Measurements from ENCODE around the gene ZNF827. TPM values are rescaled to one million over a fixed set of nuclear protein-coding genes. Genes with fewer than 3 reads are reported as not detected.
"Not testable (repeated sequence)": the region's sequence is repeated elsewhere in the genome, so short reads cannot be mapped to it uniquely, and the experiment has no call there.

Gene ZNF827
- total RNA-seq, 2 donors from 2014 or later: 10.3 to 37.1 TPM

- Mint-ChIP-seq H3K27ac (no peak overlapping the region), H3K27me3 (no peaks in the 10 kb centered on the region), H3K36me3 (ENCODE audit: low read depth) (peaks cover 66% of the 10 kb centered on the region), H3K4me3 (no peak overlapping the region), H3K9me3 (no peaks in the 10 kb centered on the region), H3K4me1 (peaks cover 12% of the 10 kb centered on the region)
- no peak for ATAC-seq (replicated peaks)
These were observed 90.9 kb downstream of the ZNF827 start for GRCh38 chr4:145847764-145848163.

GRCh38 chr4:145845118-145845517 is 93.5 kb downstream of the ZNF827 start:
- Mint-ChIP-seq H3K9me3 (no peaks in the 10 kb centered on the region), H3K27me3 (no peaks in the 10 kb centered on the region), H3K36me3 (ENCODE audit: low read depth) (peaks cover 83% of the 10 kb centered on the region), H3K4me1 (peaks cover 12% of the 10 kb centered on the region), H3K4me3 (no peak overlapping the region), H3K27ac (no peak overlapping the region)
- ATAC-seq (replicated peaks): no peak

DNA sequence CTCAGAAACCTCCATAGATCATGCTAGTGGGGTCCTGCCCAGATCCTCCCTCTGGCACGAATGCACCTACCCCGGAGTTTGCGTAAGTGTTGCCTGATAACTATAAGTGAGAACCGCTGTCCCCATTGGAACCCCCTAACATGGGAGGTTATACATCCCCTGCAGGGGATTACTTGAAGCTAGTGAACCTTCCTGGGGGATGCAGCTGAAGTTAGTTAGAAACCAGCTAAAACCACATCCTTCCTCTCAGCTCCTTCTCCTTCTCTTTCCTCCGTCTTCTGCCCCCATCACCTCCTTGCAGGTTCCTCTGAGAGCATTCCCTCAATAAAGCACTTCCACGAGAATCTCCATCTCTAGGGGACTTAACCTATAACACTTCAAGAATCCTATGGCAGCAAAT is 95.0 kb downstream of the ZNF827 start:
- peaks cover 12% of the 10 kb centered on the region for H3K4me1 Mint-ChIP-seq
- no peak for ATAC-seq (replicated peaks)
- no peaks in the 10 kb centered on the region for H3K27me3 Mint-ChIP-seq
- H3K27ac Mint-ChIP-seq: peak overlapping the region; percentile 17
- H3K36me3 Mint-ChIP-seq (ENCODE audit: low read depth): peaks cover 81% of the 10 kb centered on the region
- no peaks in the 10 kb centered on the region for H3K9me3 Mint-ChIP-seq
- H3K4me3 Mint-ChIP-seq: no peak overlapping the region

- peaks cover 76% of the 10 kb centered on the region for H3K36me3 Mint-ChIP-seq (ENCODE audit: low read depth)
- H3K27me3 Mint-ChIP-seq: no peaks in the 10 kb centered on the region
- H3K9me3 Mint-ChIP-seq: no peaks in the 10 kb centered on the region
- peaks cover 12% of the 10 kb centered on the region for H3K4me1 Mint-ChIP-seq
- no peak overlapping the region for H3K4me3 Mint-ChIP-seq
- peak overlapping the region; percentile 17 for H3K27ac Mint-ChIP-seq
- ATAC-seq (replicated peaks): no peak
These were observed 95.5 kb downstream of the ZNF827 start for GRCh38 chr4:145843148-145843547.

DNA sequence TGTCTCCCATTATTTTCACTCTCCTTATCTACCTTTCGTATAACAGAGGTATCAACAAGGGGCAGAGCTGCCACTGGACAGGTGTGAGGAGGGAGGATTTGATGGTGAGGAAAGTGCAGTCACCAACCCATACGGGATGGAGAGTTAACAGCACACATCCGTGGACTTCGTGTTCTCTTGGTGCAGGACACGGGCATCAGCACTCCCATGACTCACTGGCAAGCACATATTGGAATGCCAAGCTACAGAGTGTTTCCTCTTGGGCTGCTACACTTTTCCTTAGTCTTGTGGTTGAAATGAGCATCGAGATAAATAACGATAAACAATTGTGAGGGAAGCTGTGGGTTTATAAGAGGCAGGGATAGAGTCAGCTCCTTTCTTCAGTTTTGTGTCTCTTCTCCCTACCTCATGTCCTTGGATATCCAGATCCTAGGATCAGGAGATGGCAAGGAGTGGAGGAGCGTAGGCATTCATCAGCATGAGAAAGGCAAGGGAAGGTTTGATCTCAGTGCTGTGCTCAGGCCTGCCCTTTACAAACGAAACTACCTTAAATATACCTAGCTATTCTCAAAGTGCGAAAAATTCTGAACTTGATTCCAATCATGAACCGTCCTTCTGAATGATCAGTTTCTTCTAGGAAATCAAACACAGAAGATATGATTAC is 96.3 kb downstream of the ZNF827 start:
- H3K9me3 Mint-ChIP-seq: no peaks in the 10 kb centered on the region
- peaks cover 69% of the 10 kb centered on the region for H3K36me3 Mint-ChIP-seq (ENCODE audit: low read depth)
- no peak overlapping the region for H3K27ac Mint-ChIP-seq
- ATAC-seq (replicated peaks): no peak
- no peak overlapping the region for H3K4me3 Mint-ChIP-seq
- H3K27me3 Mint-ChIP-seq: no peaks in the 10 kb centered on the region
- peaks cover 12% of the 10 kb centered on the region for H3K4me1 Mint-ChIP-seq

DNA sequence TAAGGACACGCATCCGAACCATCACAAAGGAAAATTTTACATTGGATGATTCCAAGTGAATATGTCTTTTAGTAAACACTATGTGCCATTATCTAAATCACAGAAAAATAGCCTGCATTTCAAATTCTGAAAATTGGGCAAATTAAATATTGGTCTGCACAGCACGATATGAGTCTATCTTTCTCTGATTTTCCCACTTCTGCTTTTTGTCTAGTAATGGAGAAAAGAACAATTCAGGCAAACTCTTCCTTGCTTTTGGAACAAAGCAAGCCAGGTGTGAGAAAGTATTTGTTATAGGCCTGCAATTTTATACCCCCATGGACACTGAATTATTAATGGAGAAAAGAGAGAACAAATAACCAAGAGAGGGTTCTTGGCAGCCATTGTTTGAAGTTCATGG is 97.8 kb downstream of the ZNF827 start:
- H3K4me3 Mint-ChIP-seq: no peak overlapping the region
- ATAC-seq (replicated peaks): no peak
- peaks cover 12% of the 10 kb centered on the region for H3K4me1 Mint-ChIP-seq
- no peaks in the 10 kb centered on the region for H3K9me3 Mint-ChIP-seq
- peaks cover 60% of the 10 kb centered on the region for H3K36me3 Mint-ChIP-seq (ENCODE audit: low read depth)
- H3K27ac Mint-ChIP-seq: no peak overlapping the region
- H3K27me3 Mint-ChIP-seq: no peaks in the 10 kb centered on the region

DNA sequence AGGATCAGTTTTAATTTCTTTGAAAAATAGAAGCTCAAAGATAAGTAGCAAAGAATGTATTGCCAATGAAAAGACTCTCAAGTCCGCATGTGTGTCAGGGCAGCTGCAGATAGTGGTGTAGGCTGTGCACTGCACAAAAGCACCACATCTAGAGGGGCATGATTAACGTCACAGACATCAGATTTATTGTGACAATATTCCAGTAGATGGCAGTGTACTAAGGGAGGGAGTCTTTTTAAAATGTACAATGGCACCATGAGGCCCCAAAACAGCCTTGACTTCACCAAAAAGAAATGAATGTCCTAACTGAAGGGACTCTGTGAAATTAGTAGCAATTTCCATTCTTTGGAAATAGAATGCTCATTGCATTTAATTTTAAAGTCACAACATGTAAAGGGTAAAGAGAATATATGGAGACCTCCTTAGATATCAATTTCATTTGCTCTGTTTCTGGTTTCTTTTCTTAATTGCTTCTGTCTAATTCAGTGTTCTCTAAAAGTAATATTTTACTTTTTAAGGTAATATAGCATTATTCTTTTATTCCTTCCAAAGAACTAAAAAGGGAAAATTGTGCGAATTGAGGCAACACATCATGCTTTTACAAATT is 98.4 kb downstream of the ZNF827 start:
- no peak overlapping the region for H3K4me3 Mint-ChIP-seq
- H3K27me3 Mint-ChIP-seq: no peaks in the 10 kb centered on the region
- ATAC-seq (replicated peaks): peak; percentile 76
- H3K27ac Mint-ChIP-seq: no peak overlapping the region
- peaks cover 55% of the 10 kb centered on the region for H3K36me3 Mint-ChIP-seq (ENCODE audit: low read depth)
- no peaks in the 10 kb centered on the region for H3K9me3 Mint-ChIP-seq
- H3K4me1 Mint-ChIP-seq: peaks cover 12% of the 10 kb centered on the region

- Mint-ChIP-seq H3K27me3 (no peaks in the 10 kb centered on the region), H3K9me3 (no peaks in the 10 kb centered on the region), H3K4me3 (no peak overlapping the region), H3K27ac (no peak overlapping the region), H3K36me3 (ENCODE audit: low read depth) (peaks cover 44% of the 10 kb centered on the region), H3K4me1 (peaks cover 7% of the 10 kb centered on the region)
- ATAC-seq (replicated peaks): no peak
These were observed 99.5 kb downstream of the ZNF827 start for GRCh38 chr4:145839151-145839550.

- Mint-ChIP-seq H3K27ac (peak overlapping the region; percentile 80), H3K36me3 (ENCODE audit: low read depth) (peaks cover 43% of the 10 kb centered on the region), H3K4me3 (peak overlapping the region; percentile 52), H3K4me1 (peaks cover 33% of the 10 kb centered on the region)
- ATAC-seq (replicated peaks): peak; percentile 22
- H3K27me3 Mint-ChIP-seq, H3K9me3 Mint-ChIP-seq: not testable (repeated sequence)
These were observed 106.2 kb downstream of the ZNF827 start for GRCh38 chr4:145832384-145832783.

DNA sequence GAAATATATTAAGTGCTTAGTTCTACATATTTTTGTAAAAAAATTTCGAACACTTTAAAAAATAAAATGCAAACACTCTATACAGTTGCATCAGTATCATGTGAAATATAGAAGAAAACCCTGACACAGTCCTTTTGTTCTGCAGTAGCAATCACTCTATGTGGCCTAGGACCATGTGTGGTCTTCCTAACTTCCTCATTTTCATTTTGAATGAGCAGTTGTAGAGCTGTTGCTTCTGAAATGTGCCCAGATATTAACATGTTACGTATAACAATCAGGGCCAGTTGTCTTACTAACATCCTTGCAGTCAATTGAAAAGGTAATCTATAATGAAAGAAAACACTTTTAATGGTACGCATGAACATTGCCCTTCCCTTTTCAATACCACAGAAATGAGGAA is 107.9 kb downstream of the ZNF827 start:
- Mint-ChIP-seq H3K4me3 (peak overlapping the region; percentile 29), H3K27me3 (no peaks in the 10 kb centered on the region), H3K9me3 (no peaks in the 10 kb centered on the region), H3K27ac (peak overlapping the region; percentile 55), H3K36me3 (ENCODE audit: low read depth) (peaks cover 53% of the 10 kb centered on the region), H3K4me1 (peaks cover 33% of the 10 kb centered on the region)
- no peak for ATAC-seq (replicated peaks)

DNA sequence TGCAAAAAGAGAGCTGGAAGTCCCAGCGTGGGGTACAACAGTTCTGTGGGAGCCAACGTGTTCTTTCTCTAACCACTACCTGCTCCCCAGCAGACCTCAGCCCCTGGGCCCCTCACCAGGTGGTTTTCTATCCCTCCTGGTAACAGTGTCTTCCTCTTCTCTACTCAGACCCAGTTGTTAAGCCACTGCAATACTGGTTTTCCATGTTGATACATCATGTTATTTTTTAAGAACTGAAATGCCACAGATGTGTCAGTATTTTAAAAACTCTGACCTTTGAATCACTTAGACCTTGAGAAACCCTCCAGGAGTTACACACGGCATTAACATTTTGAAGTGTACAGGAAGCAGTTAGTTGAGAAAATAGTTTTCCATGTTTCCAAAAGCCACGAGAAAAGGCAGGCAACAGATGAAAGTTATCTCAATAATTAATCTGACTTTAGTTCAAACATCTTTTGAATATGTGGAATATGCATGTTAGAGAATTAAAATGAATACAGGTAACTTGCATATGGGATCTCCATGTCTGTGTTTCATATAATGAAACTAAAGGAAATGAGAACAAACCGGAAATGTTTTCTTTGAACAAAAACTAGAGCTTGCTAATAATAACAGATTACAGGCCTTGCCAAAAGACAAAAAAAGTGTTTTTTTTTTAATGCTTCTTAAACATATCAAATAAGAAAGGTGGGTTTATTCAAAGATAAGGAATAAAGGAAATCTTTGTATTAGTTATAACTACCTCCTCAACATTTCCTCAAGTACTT is 108.8 kb downstream of the ZNF827 start:
- no peaks in the 10 kb centered on the region for H3K9me3 Mint-ChIP-seq
- H3K36me3 Mint-ChIP-seq (ENCODE audit: low read depth): peaks cover 62% of the 10 kb centered on the region
- H3K4me1 Mint-ChIP-seq: peaks cover 33% of the 10 kb centered on the region
- no peaks in the 10 kb centered on the region for H3K27me3 Mint-ChIP-seq
- peak; percentile 84 for ATAC-seq (replicated peaks)
- peak overlapping the region; percentile 80 for H3K27ac Mint-ChIP-seq
- H3K4me3 Mint-ChIP-seq: peak overlapping the region; percentile 69

GRCh38 chr4:145828802-145829485 is 109.7 kb downstream of the ZNF827 start:
- peaks cover 68% of the 10 kb centered on the region for H3K36me3 Mint-ChIP-seq (ENCODE audit: low read depth)
- no peaks in the 10 kb centered on the region for H3K27me3 Mint-ChIP-seq
- peaks cover 33% of the 10 kb centered on the region for H3K4me1 Mint-ChIP-seq
- peak; percentile 75 for ATAC-seq (replicated peaks)
- H3K9me3 Mint-ChIP-seq: no peaks in the 10 kb centered on the region
- peak overlapping the region; percentile 80 for H3K27ac Mint-ChIP-seq
- H3K4me3 Mint-ChIP-seq: peak overlapping the region; percentile 69

DNA sequence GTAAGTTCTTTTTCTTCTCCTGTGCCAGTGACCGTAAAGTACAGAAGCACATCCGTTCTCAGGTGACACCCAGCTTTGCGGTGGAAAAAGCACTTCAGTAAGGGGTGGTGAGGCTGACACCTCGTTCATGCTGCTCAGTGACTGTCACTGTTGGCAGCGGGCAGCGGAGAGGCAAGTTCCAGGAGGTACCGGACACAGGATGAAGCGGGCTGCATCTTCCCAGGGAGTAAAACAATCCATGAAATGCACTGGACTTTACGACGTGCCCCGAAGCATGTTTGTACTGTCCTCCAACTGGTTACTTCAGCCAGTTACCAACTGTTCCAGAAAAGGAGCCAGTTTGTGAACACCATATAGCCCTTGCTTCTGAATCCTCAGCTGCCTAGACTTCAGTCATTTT is 110.7 kb downstream of the ZNF827 start:
- Mint-ChIP-seq H3K36me3 (ENCODE audit: low read depth) (peaks cover 70% of the 10 kb centered on the region), H3K4me1 (peaks cover 33% of the 10 kb centered on the region), H3K9me3 (no peaks in the 10 kb centered on the region), H3K27ac (peak overlapping the region; percentile 80), H3K4me3 (peak overlapping the region; percentile 69), H3K27me3 (no peaks in the 10 kb centered on the region)
- ATAC-seq (replicated peaks): no peak

DNA sequence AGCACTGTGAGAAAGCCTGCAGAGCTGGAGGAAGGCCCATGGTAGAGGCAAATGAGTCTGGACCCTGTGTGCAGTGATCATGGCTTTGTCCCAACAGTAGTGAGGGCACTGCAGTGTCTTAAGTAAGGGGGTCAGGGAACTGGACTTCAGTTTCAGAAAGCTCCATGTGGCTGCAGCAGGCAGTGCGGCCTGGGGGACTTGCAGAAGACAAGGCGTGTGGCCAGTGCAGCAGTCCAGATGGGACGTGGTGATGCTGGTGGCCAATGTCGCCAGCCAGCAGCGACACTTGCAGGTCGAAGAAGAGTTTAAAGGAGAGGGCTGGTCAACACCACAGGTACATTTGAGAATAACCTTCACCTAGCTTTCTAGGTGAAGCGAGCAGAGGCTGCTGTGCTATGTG is 113.4 kb downstream of the ZNF827 start:
- no peak for ATAC-seq (replicated peaks)
- Mint-ChIP-seq H3K9me3 (no peaks in the 10 kb centered on the region), H3K36me3 (ENCODE audit: low read depth) (peaks cover 79% of the 10 kb centered on the region), H3K27me3 (no peaks in the 10 kb centered on the region), H3K4me1 (peaks cover 19% of the 10 kb centered on the region), H3K27ac (no peak overlapping the region), H3K4me3 (no peak overlapping the region)
